HEK293 (cell line): ENCODE measurements around the gene PDE6B.
"Not testable (repeated sequence)": the region's sequence is repeated elsewhere in the genome, so short reads cannot be mapped to it uniquely, and the experiment has no call there.

Experiments used
- CTCF ChIA-PET: fragments of 350-600 bp; formaldehyde crosslinking; extraction: SDS; loops from one replicate; lab custom pipeline; 2021; ENCODE audit warnings: antibody characterized with exemption; lab: Yijun Ruan, JAX
- POLR2A ChIA-PET: fragments of 300-600 bp; formaldehyde crosslinking; extraction: SDS; loops from one replicate; lab custom pipeline; 2020; ENCODE audit warnings: antibody characterized with exemption, inconsistent platforms; lab: Yijun Ruan, JAX
- H3K27ac ChIP-seq: fragments of 200-500 bp; sonication (Bioruptor generic); 2 replicates; pipeline ENCODE4 v1.5.1; 2014; ENCODE audit warnings: low read depth, low read length, control low read depth, inconsistent platforms; ENCODE audit errors: extremely low read depth
- H3K36me3 ChIP-seq, 2 experiments: fragments of 200-500 bp in 1 of 2; sonication (Bioruptor generic) in 1 of 2; 1 replicate in 1 of 2; 2 replicates in 1 of 2; pipeline ENCODE4 v1.5.1; 2014 to 2017; ENCODE audit warnings: inconsistent platforms in 2 of 2, low read length in 2 of 2; ENCODE audit not compliant: control insufficient read depth in 2 of 2, insufficient read depth in 1 of 2
- H3K4me1 ChIP-seq: fragments of 200-500 bp; sonication (Bioruptor generic); 2 replicates; pipeline ENCODE4 v1.5.1; 2014; ENCODE audit warnings: mild to moderate bottlenecking, low read length, inconsistent platforms; ENCODE audit not compliant: control insufficient read depth, insufficient read depth
- H3K4me3 ChIP-seq: 2 replicates; pipeline ENCODE4 v1.5.1; 2011; ENCODE audit warnings: low read depth, mild to moderate bottlenecking, control low read depth, low read length, moderate library complexity
- H3K9me3 ChIP-seq: fragments of 200-500 bp; sonication (Bioruptor generic); 2 replicates; pipeline ENCODE4 v1.5.1; 2014; ENCODE audit warnings: low read depth, low read length, inconsistent platforms; ENCODE audit not compliant: control insufficient read depth, insufficient read depth
- ZNF157 ChIP-seq: fragments of 450-650 bp; formaldehyde crosslinking; IDR thresholded peaks from 2 replicates; pipeline ENCODE4 v1.5.1; 2016; ENCODE audit warnings: missing biosample characterization, missing genetic modification characterization
- ZNF214 ChIP-seq: fragments of 450-650 bp; formaldehyde crosslinking; IDR thresholded peaks from 2 replicates; pipeline ENCODE4 v1.5.1; 2017; ENCODE audit warnings: missing biosample characterization, mild to moderate bottlenecking, missing genetic modification characterization, borderline replicate concordance
- ZNF335 ChIP-seq: fragments of 450-650 bp; formaldehyde crosslinking; conservative IDR thresholded peaks from 2 replicates; pipeline ENCODE4 v1.5.1; 2016; ENCODE audit warnings: missing biosample characterization, missing genetic modification characterization
- ZNF623 ChIP-seq: fragments of 450-650 bp; formaldehyde crosslinking; IDR thresholded peaks from 2 replicates; pipeline ENCODE4 v1.5.1; 2016; ENCODE audit warnings: missing biosample characterization, missing genetic modification characterization
- ZNF645 ChIP-seq: fragments of 450-650 bp; formaldehyde crosslinking; IDR thresholded peaks from 2 replicates; pipeline ENCODE4; 2016; ENCODE audit warnings: missing biosample characterization, missing genetic modification characterization
- ZNF747 ChIP-seq: fragments of 450-650 bp; formaldehyde crosslinking; IDR thresholded peaks from 2 replicates; pipeline ENCODE4 v1.5.1; 2016; ENCODE audit warnings: missing biosample characterization, missing genetic modification characterization
- TF ChIP-seq, protein P1 (sequence below): fragments of 450-650 bp; formaldehyde crosslinking; IDR thresholded peaks from 2 replicates; pipeline ENCODE4 v1.5.1; 2016; ENCODE audit warnings: missing biosample characterization, missing genetic modification characterization
- TF ChIP-seq, protein P2 (sequence below): fragments of 450-650 bp; formaldehyde crosslinking; IDR thresholded peaks from 2 replicates; pipeline ENCODE4 v1.5.1; 2017; ENCODE audit warnings: missing biosample characterization, missing genetic modification characterization
- TF ChIP-seq, protein P3 (sequence below): fragments of 450-650 bp; formaldehyde crosslinking; IDR thresholded peaks from 2 replicates; pipeline ENCODE4 v1.5.1; 2016; ENCODE audit warnings: missing biosample characterization, missing genetic modification characterization
- TF ChIP-seq, protein P4 (sequence below): fragments of 450-650 bp; formaldehyde crosslinking; optimal IDR thresholded peaks from 2 replicates; pipeline ENCODE3; 2016; ENCODE audit warnings: missing biosample characterization, mild to moderate bottlenecking, missing genetic modification characterization

Gene PDE6B

DNA sequence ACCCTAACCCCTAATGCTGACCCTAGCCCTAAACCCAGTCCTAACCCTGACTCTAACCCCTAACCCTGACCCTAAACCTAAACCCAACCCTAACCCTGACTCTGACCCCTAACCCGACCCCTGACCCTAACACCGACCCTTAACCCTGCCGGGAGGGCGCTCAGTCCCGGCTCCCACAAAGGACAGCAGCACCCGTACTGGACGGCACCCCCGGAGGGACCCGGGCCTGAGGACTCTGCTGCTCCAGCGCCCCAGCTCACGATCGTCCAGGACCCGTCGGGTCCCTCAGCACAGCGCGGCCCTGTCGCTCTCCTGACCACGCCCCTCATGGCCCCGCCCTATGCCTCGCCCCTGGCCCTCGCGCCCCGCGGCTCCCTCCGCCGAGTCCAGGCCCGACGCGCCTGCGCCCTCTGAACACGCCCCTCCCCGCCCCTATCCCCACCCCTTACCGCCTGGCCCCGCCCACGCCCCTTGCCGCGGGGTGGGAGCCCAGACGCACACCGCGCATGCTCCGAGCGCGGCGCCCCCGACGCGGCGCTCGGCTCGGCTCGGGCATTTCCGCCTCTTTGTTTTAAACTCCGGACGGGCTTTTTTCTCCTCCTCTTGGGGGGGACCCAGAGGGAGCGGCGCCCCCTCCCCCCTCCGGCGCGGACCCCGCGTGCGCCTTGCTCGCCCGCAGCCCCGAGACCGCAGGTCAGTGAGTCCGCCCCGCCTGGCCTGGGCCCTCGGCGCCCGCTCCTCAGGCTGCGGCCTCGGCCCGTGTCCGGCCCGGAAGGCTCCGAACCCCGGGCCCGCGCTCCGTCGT lies 80.1 kb downstream of the PDE6B start, which contains the start of gene PCGF3 (continued):
- TF ChIP-seq, protein P1, sequence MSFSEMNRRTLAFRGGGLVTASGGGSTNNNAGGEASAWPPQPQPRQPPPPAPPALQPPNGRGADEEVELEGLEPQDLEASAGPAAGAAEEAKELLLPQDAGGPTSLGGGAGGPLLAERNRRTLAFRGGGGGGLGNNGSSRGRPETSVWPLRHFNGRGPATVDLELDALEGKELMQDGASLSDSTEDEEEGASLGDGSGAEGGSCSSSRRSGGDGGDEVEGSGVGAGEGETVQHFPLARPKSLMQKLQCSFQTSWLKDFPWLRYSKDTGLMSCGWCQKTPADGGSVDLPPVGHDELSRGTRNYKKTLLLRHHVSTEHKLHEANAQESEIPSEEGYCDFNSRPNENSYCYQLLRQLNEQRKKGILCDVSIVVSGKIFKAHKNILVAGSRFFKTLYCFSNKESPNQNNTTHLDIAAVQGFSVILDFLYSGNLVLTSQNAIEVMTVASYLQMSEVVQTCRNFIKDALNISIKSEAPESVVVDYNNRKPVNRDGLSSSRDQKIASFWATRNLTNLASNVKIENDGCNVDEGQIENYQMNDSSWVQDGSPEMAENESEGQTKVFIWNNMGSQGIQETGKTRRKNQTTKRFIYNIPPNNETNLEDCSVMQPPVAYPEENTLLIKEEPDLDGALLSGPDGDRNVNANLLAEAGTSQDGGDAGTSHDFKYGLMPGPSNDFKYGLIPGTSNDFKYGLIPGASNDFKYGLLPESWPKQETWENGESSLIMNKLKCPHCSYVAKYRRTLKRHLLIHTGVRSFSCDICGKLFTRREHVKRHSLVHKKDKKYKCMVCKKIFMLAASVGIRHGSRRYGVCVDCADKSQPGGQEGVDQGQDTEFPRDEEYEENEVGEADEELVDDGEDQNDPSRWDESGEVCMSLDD (tag by site-specific recombination) = no peak
- TF ChIP-seq, protein P2, sequence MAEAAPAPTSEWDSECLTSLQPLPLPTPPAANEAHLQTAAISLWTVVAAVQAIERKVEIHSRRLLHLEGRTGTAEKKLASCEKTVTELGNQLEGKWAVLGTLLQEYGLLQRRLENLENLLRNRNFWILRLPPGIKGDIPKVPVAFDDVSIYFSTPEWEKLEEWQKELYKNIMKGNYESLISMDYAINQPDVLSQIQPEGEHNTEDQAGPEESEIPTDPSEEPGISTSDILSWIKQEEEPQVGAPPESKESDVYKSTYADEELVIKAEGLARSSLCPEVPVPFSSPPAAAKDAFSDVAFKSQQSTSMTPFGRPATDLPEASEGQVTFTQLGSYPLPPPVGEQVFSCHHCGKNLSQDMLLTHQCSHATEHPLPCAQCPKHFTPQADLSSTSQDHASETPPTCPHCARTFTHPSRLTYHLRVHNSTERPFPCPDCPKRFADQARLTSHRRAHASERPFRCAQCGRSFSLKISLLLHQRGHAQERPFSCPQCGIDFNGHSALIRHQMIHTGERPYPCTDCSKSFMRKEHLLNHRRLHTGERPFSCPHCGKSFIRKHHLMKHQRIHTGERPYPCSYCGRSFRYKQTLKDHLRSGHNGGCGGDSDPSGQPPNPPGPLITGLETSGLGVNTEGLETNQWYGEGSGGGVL (tag by site-specific recombination) = peak; percentile 50; the same call in 1 of the 2 replicates
- TF ChIP-seq ZNF157 (tag by site-specific recombination) (no peak), ZNF747 (tag by site-specific recombination) (no peak), ZNF214 (no peak), ZNF623 (tag by site-specific recombination) (no peak), ZNF645 (no peak)
- TF ChIP-seq, protein P3, sequence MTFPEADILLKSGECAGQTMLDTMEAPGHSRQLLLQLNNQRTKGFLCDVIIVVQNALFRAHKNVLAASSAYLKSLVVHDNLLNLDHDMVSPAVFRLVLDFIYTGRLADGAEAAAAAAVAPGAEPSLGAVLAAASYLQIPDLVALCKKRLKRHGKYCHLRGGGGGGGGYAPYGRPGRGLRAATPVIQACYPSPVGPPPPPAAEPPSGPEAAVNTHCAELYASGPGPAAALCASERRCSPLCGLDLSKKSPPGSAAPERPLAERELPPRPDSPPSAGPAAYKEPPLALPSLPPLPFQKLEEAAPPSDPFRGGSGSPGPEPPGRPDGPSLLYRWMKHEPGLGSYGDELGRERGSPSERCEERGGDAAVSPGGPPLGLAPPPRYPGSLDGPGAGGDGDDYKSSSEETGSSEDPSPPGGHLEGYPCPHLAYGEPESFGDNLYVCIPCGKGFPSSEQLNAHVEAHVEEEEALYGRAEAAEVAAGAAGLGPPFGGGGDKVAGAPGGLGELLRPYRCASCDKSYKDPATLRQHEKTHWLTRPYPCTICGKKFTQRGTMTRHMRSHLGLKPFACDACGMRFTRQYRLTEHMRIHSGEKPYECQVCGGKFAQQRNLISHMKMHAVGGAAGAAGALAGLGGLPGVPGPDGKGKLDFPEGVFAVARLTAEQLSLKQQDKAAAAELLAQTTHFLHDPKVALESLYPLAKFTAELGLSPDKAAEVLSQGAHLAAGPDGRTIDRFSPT = no peak

DNA sequence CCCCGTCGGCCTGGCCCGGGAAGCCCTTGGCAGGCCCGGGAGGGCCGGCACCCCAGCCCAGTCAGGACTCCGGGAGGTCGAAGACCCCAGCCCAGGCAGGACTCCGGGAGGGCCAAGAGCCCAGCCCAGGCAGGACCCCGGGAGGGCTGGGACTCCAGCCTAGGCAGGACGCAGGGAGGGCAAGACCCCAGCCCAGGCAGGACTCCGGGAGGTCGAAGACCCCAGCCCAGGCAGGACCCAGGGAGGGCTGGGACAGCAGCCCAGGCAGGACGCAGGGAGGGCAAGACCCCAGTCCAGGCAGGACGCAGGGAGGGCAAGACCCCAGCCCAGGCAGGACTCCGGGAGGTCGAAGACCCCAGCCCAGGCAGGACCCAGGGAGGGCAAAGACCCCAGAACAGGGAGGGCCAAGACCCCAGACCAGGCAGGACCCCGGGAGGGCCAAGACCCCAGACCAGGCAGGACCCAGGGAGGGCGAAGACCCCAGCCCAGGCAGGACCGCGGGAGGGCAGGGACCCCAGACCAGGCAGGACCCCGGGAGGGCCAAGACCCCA lies 80.8 kb downstream of the PDE6B start:
- Histone ChIP-seq H3K36me3 (peaks cover 0 to 26% of the 10 kb centered on the region in 2 experiments; a peak in 1 of 3 replicates), H3K27ac (peak overlapping the region; percentile 81; the same call in 1 of the 2 replicates), H3K4me3 (peak overlapping the region; percentile 70)
- H3K9me3 ChIP-seq, CTCF ChIA-PET, H3K4me1 ChIP-seq, POLR2A ChIA-PET: not testable (repeated sequence)
- TF ChIP-seq, protein P4, sequence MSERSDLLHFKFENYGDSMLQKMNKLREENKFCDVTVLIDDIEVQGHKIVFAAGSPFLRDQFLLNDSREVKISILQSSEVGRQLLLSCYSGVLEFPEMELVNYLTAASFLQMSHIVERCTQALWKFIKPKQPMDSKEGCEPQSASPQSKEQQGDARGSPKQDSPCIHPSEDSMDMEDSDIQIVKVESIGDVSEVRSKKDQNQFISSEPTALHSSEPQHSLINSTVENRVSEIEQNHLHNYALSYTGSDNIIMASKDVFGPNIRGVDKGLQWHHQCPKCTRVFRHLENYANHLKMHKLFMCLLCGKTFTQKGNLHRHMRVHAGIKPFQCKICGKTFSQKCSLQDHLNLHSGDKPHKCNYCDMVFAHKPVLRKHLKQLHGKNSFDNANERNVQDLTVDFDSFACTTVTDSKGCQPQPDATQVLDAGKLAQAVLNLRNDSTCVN (tag by site-specific recombination) = peak; percentile 8
- peak; percentile 40 for TF ChIP-seq ZNF335 (tag by site-specific recombination)
